HEK293T (cell line): ENCODE measurements around the gene LANCL2.
"Not testable (repeated sequence)": the region's sequence is repeated elsewhere in the genome, so short reads cannot be mapped to it uniquely, and the experiment has no call there.

Source experiments
- CTCF ChIA-PET: fragments of 350-600 bp; formaldehyde crosslinking; extraction: SDS; loops from one replicate; lab custom pipeline; 2021; ENCODE audit warnings: antibody characterized with exemption, inconsistent platforms; lab: Yijun Ruan, JAX
- POLR2A ChIA-PET: fragments of 350-600 bp; formaldehyde crosslinking; extraction: SDS; loops from one replicate; lab custom pipeline; 2020; ENCODE audit warnings: antibody characterized with exemption, inconsistent platforms; lab: Yijun Ruan, JAX
- DNase-seq: peaks from one replicate; pipeline ENCODE4 v3.0.0; 2012; ENCODE audit warnings: mixed read lengths; ENCODE audit errors: extremely low spot score
- ARNT ChIP-seq: fragments of 450-650 bp; IDR thresholded peaks from 2 replicates; pipeline ENCODE4 v1.6.1; 2017; ENCODE audit warnings: mild to moderate bottlenecking
- BHLHE40 ChIP-seq: fragments of 450-650 bp; IDR thresholded peaks from 2 replicates; pipeline ENCODE4 v1.6.1; 2016; ENCODE audit warnings: mild to moderate bottlenecking, moderate library complexity, borderline replicate concordance
- CTBP1 ChIP-seq: fragments of 450-650 bp; IDR thresholded peaks from 2 replicates; pipeline ENCODE4 v1.6.1; 2016; ENCODE audit warnings: borderline replicate concordance
- ELF4 ChIP-seq: fragments of 450-650 bp; IDR thresholded peaks from 2 replicates; pipeline ENCODE4 v1.6.1; 2017; ENCODE audit warnings: antibody characterized with exemption
- FOXA1 ChIP-seq: fragments of 450-650 bp; IDR thresholded peaks from 2 replicates; pipeline ENCODE4 v1.6.1; 2016; ENCODE audit warnings: mild to moderate bottlenecking
- FOXK2 ChIP-seq: fragments of 450-650 bp; IDR thresholded peaks from 2 replicates; pipeline ENCODE4 v1.6.1; 2016; ENCODE audit warnings: mild to moderate bottlenecking
- FOXM1 ChIP-seq: fragments of 450-650 bp; IDR thresholded peaks from 2 replicates; pipeline ENCODE4 v1.6.1; 2017; ENCODE audit warnings: mild to moderate bottlenecking, borderline replicate concordance
- HDGF ChIP-seq: fragments of 450-650 bp; IDR thresholded peaks from 2 replicates; pipeline ENCODE4 v1.6.1; 2017; ENCODE audit warnings: antibody characterized with exemption, borderline replicate concordance
- L3MBTL2 ChIP-seq: fragments of 450-650 bp; conservative IDR thresholded peaks from 2 replicates; pipeline ENCODE4 v1.6.1; 2016; ENCODE audit warnings: mild to moderate bottlenecking
- LEF1 ChIP-seq: fragments of 450-650 bp; IDR thresholded peaks from 2 replicates; pipeline ENCODE4 v1.6.1; 2017; ENCODE audit warnings: mild to moderate bottlenecking, borderline replicate concordance
- NFRKB ChIP-seq: fragments of 450-650 bp; IDR thresholded peaks from 2 replicates; pipeline ENCODE4 v1.6.1; 2016; ENCODE audit warnings: mild to moderate bottlenecking, moderate library complexity
- PKNOX1 ChIP-seq: fragments of 450-650 bp; IDR thresholded peaks from 2 replicates; pipeline ENCODE4 v1.6.1; 2016
- SP1 ChIP-seq: fragments of 450-650 bp; IDR thresholded peaks from 2 replicates; pipeline ENCODE4 v1.6.1; 2017
- SUZ12 ChIP-seq: fragments of 450-650 bp; IDR thresholded peaks from 2 replicates; pipeline ENCODE4 v1.6.1; 2016; ENCODE audit warnings: mild to moderate bottlenecking
- TARDBP ChIP-seq: fragments of 450-650 bp; IDR thresholded peaks from 2 replicates; pipeline ENCODE4 v1.6.1; 2016
- ZNF384 ChIP-seq: fragments of 450-650 bp; IDR thresholded peaks from 2 replicates; pipeline ENCODE4 v1.6.1; 2016

Gene LANCL2

GRCh38 chr7:55351263-55351662 lies 13.9 kb upstream of the LANCL2 start:
- no peak for DNase-seq
- CTCF ChIA-PET = no interaction called here
- TF ChIP-seq CTBP1 (no peak), FOXK2 (no peak), FOXA1 (no peak), HDGF (no peak)
- POLR2A ChIA-PET = no interaction called here

DNA sequence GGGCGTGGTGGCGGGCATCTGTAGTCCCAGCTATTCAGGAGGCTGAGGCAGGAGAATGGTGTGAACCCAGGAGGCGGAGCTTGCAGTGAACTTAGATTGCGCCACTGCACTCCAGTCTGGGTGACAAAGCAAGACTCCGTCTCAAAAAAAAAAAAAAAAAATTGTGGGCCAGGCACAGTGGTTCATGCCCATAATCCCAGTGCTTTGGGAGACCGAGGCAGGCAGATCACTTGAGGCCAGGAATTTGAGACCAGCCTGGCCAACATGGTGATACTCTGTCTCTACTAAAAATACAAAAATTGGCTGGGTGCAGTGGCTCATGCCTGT lies 12.2 kb upstream of the LANCL2 start:
- CTCF ChIA-PET, POLR2A ChIA-PET: not testable (repeated sequence)

GRCh38 chr7:55360486-55360885 lies 4.7 kb upstream of the LANCL2 start:
- ChIA-PET CTCF (no interaction called here), POLR2A (no interaction called here)
- TF ChIP-seq L3MBTL2 (no peak), ELF4 (no peak), FOXA1 (no peak), LEF1 (no peak), BHLHE40 (no peak), CTBP1 (no peak), SUZ12 (no peak)
- DNase-seq = no peak

More for the DNA sequence above, 12.2 kb upstream of the LANCL2 start:
- not testable (repeated sequence) for DNase-seq

GRCh38 chr7:55361560-55361959 lies 3.6 kb upstream of the LANCL2 start:
- POLR2A ChIA-PET = no interaction called here
- CTCF ChIA-PET = no interaction called here
- DNase-seq = no peak
- TF ChIP-seq L3MBTL2 (no peak), CTBP1 (no peak), FOXA1 (no peak), ZNF384 (no peak), TARDBP (no peak), HDGF (no peak), SUZ12 (no peak), NFRKB (no peak), BHLHE40 (no peak), ELF4 (no peak), SP1 (no peak), FOXM1 (no peak), ARNT (no peak), LEF1 (no peak), FOXK2 (no peak), PKNOX1 (no peak)

DNA sequence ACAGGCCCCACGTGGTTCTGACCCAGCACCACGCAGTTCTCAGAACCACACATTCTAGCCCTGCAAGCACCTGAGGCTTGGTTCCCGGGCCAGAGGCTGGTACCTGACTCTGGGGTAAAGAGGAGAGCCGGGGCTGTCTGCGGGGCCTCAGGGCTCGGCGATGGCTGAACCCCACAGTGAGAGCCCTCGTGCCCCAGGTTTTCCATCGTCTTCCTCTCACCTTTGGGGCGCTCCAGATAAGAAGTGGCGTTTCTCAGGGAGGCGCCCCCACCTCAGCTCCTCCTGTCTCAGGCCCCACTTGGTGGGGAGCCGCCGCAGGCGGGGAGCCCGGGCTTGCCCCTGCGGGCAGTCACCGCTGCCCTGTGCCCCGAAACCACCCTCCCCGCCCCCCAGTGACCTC lies 2.2 kb upstream of the LANCL2 start:
- no peak for TF ChIP-seq TARDBP
- no peak for TF ChIP-seq SUZ12
- TF ChIP-seq ZNF384 = no peak
- no peak for TF ChIP-seq HDGF
- TF ChIP-seq ELF4 = no peak
- TF ChIP-seq ARNT = no peak
- TF ChIP-seq L3MBTL2 = no peak
- no peak for TF ChIP-seq CTBP1
- TF ChIP-seq NFRKB = no peak
- TF ChIP-seq PKNOX1 = no peak
- TF ChIP-seq SP1 = no peak
- no peak for TF ChIP-seq BHLHE40
- no peak for TF ChIP-seq FOXM1
- no peak for TF ChIP-seq FOXA1
- no peak for TF ChIP-seq LEF1
- TF ChIP-seq FOXK2 = no peak
- ChIA-PET CTCF (no interaction called here), POLR2A (no interaction called here)
- DNase-seq = no peak

- no peak for TF ChIP-seq L3MBTL2
- TF ChIP-seq ELF4 = no peak
- TF ChIP-seq FOXA1 = no peak
- no peak for TF ChIP-seq CTBP1
- no peak for TF ChIP-seq SP1
- no peak for TF ChIP-seq NFRKB
- TF ChIP-seq FOXK2 = no peak
- TF ChIP-seq ARNT = no peak
- TF ChIP-seq PKNOX1 = no peak
- TF ChIP-seq HDGF = no peak
- no peak for TF ChIP-seq TARDBP
- no peak for TF ChIP-seq FOXM1
- no peak for TF ChIP-seq ZNF384
- no peak for TF ChIP-seq SUZ12
- TF ChIP-seq BHLHE40 = no peak
- TF ChIP-seq LEF1 = no peak
- no peak for DNase-seq
- POLR2A ChIA-PET = no interaction called here
- CTCF ChIA-PET = no interaction called here
These were observed 1.6 kb upstream of the LANCL2 start for GRCh38 chr7:55363386-55364170.
